ENCODE data around the gene TSHB. TPM values are rescaled to one million over a fixed set of nuclear protein-coding genes. Genes with fewer than 3 reads are reported as not detected.

TSHB gene
- total and polyA plus RNA-seq, 2 donors, result 0.11 TPM; not detected in 1

DNA sequence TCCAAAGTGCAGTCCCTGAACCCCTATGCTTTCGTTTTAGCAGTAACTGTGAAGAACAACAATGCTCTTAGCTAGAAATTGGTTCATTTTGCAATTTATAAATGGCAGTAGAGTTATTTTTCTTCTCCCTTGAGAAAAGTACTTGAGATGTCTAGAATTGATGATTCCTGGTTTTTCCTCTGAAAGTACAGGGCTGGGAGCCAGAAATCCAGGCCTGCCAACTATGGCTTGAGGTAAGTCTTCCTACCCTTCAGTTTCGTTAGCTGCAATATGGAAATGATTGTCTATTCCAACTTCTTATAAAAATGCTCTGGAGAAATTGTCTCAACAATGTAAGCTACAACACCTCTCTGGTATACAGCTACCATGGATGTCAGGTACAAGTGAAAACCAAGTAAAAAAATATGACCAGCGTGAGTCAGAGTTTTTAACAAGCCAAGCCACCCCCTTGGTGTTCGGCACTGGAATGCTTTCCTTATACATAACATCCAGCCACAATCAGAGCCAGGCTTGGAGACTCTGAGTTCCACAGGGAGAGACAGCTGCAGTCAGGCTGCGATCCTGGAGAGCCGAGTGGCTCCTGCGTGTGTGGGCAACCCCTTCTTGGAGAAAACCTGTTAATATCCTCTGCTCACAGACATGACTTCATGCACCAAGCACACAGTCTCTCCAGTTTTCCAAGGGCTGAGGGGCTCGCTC, 37.7 kb downstream of the TSHB start:
- Histone ChIP-seq H3K27me3 (ENCODE audit: control insufficient read depth in 2 of 2, insufficient read depth in 1 of 2, low read length in 1 of 2) (no peaks in the 10 kb centered on the region), H3K27ac (ENCODE audit: low read depth in 1 of 2, low read length in 1 of 2) (no peak overlapping the region), H3K9me3 (ENCODE audit: control insufficient read depth in 2 of 2, insufficient read depth in 1 of 2, low read length in 1 of 2) (no peaks in the 10 kb centered on the region), H3K4me3 (ENCODE audit: low read length in 2 of 2) (no peak overlapping the region), H3K4me1 (ENCODE audit: control insufficient read depth in 2 of 2, insufficient read depth in 2 of 2, low read length in 2 of 2) (peaks cover 9 to 19% of the 10 kb centered on the region in 2 donors), H3K36me3 (ENCODE audit: control insufficient read depth in 2 of 2, insufficient read depth in 2 of 2, low read length in 1 of 2) (no peaks in the 10 kb centered on the region)
- DNase-seq (ENCODE audit: low read depth in 6 of 9, low spot score in 9 of 9), result no peak
- 94% methylated on average over 8 of the region's 8 CpGs for WGBS

DNA sequence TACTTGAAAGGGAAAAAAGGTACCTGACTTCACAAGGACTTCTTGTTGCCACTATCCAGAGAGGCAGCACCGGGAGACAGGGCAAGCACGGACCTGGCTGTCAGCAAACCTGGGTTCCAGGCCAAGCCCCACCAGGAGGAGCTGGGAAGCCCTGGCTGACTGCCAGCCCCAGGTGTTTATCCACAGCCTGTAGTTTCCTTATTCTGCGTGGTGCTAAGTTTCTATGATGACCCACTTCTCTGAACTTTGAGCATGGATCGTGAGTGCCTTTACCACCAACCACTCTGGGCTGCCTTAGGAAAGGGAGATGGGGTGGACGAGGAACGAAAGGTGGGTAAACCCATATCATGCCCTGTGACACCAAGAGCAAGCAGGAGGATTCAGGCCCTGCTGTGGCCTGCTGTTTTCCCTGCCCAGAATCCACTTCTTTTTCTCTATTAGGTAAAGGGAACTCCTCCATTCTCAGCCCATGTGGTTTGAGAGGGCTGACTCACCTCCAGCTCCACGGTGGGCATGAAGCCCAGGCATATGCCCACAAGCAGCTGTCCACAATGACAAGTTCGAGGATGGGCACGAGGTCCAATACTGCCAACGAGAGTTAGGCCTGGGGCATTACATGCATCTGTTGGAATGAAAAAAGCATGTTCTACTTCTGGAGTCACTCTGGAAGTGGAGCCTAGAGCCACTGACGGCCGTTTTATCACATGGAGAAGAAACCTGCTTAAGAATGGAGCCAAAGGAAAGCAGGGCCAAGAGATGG, 39.4 kb downstream of the TSHB start:
- Histone ChIP-seq H3K9me3 (ENCODE audit: control insufficient read depth in 2 of 2, insufficient read depth in 1 of 2, low read length in 1 of 2) (no peaks in the 10 kb centered on the region), H3K36me3 (ENCODE audit: control insufficient read depth in 2 of 2, insufficient read depth in 2 of 2, low read length in 1 of 2) (no peaks in the 10 kb centered on the region), H3K4me1 (ENCODE audit: control insufficient read depth in 2 of 2, insufficient read depth in 2 of 2, low read length in 2 of 2) (peaks cover 3 to 15% of the 10 kb centered on the region in 2 donors), H3K27ac (ENCODE audit: low read depth in 1 of 2, low read length in 1 of 2) (peak overlapping the region in 1 of 2 donors; percentile 32), H3K27me3 (ENCODE audit: control insufficient read depth in 2 of 2, insufficient read depth in 1 of 2, low read length in 1 of 2) (no peaks in the 10 kb centered on the region), H3K4me3 (ENCODE audit: low read length in 2 of 2) (no peak overlapping the region)
- WGBS, result 77% methylated on average over 12 of the region's 12 CpGs
- DNase-seq (ENCODE audit: low read depth in 6 of 9, low spot score in 9 of 9), result no peak

DNA sequence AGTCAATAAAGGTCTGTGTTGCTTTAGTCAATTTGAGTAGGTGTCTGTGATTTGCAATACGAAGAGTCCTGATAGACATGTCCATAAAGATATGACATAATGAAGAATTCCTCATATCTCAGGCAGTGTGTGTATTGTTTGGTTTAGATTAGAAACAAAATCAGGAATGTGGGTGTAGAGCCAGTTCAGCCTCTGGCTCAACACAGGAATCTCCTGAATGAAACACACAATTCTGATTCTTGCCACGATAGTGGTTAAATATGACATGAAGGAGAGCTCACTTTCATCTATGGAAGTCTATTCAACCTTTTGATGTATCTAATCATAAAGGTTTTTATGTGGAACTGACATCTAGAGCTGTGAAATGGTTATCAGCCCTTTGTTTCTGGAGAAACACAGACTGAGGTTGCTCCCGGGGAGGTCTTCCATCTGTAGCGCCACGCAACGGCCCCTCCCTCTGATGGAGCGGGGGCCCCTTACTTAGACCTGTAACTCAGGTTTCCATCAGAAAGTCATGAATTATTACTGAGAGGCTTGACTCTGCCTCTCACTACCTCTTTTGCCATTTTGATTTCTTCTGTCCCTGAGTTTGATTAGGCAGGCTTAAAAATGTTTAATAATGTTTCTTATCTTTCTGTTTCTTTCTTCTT, 40.2 kb downstream of the TSHB start:
- H3K4me1 ChIP-seq (ENCODE audit: control insufficient read depth in 2 of 2, insufficient read depth in 2 of 2, low read length in 2 of 2), result peaks cover 3 to 7% of the 10 kb centered on the region in 2 donors
- no peaks in the 10 kb centered on the region for H3K27me3 ChIP-seq (ENCODE audit: control insufficient read depth in 2 of 2, insufficient read depth in 1 of 2, low read length in 1 of 2)
- H3K27ac ChIP-seq (ENCODE audit: low read depth in 1 of 2, low read length in 1 of 2), result no peak overlapping the region
- no peak overlapping the region for H3K4me3 ChIP-seq (ENCODE audit: low read length in 2 of 2)
- DNase-seq (ENCODE audit: low read depth in 6 of 9, low spot score in 9 of 9), result no peak
- WGBS, result 77% methylated on average over 7 of the region's 7 CpGs
- H3K36me3 ChIP-seq (ENCODE audit: control insufficient read depth in 2 of 2, insufficient read depth in 2 of 2, low read length in 1 of 2), result no peaks in the 10 kb centered on the region
- H3K9me3 ChIP-seq (ENCODE audit: control insufficient read depth in 2 of 2, insufficient read depth in 1 of 2, low read length in 1 of 2), result no peaks in the 10 kb centered on the region

DNA sequence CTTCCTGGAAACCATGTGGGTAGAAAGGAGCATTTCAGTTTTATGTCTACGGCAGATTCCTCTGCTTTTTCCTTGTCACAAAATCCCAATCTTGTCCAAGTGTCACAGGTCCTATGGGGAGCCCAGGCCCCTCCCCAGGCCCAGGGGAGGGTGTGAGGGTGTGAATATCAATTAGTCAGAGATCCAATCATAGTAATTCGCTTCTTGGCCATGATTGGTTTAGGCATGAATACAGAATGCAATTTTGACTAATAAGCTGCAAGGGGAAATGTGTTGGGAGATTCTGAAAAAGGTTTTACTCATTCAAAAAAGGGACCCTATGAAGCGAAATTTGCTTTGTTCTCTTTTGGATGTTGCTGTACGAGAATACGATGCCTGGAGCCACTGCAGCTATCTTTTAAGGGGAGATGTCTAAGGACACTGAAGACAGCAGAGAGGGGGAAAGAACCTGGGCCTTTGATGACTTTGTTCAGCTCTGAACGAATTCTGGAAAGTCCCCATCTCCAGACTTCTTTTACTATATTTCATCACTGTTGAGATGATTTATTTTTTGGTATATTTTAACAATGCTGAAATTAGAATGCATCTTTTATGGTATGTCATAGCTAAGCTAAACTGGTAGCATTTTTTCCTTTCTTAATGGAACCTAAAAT, 41.5 kb downstream of the TSHB start:
- Histone ChIP-seq H3K27ac (ENCODE audit: low read depth in 1 of 2, low read length in 1 of 2) (no peak overlapping the region), H3K36me3 (ENCODE audit: control insufficient read depth in 2 of 2, insufficient read depth in 2 of 2, low read length in 1 of 2) (no peaks in the 10 kb centered on the region), H3K4me3 (ENCODE audit: low read length in 2 of 2) (no peak overlapping the region), H3K4me1 (ENCODE audit: control insufficient read depth in 2 of 2, insufficient read depth in 2 of 2, low read length in 2 of 2) (peaks cover 3 to 7% of the 10 kb centered on the region in 2 donors), H3K9me3 (ENCODE audit: control insufficient read depth in 2 of 2, insufficient read depth in 1 of 2, low read length in 1 of 2) (no peaks in the 10 kb centered on the region), H3K27me3 (ENCODE audit: control insufficient read depth in 2 of 2, insufficient read depth in 1 of 2, low read length in 1 of 2) (no peaks in the 10 kb centered on the region)
- WGBS, result 93% methylated on average over 6 of the region's 6 CpGs
- no peak for DNase-seq (ENCODE audit: low read depth in 6 of 9, low spot score in 9 of 9)

DNA sequence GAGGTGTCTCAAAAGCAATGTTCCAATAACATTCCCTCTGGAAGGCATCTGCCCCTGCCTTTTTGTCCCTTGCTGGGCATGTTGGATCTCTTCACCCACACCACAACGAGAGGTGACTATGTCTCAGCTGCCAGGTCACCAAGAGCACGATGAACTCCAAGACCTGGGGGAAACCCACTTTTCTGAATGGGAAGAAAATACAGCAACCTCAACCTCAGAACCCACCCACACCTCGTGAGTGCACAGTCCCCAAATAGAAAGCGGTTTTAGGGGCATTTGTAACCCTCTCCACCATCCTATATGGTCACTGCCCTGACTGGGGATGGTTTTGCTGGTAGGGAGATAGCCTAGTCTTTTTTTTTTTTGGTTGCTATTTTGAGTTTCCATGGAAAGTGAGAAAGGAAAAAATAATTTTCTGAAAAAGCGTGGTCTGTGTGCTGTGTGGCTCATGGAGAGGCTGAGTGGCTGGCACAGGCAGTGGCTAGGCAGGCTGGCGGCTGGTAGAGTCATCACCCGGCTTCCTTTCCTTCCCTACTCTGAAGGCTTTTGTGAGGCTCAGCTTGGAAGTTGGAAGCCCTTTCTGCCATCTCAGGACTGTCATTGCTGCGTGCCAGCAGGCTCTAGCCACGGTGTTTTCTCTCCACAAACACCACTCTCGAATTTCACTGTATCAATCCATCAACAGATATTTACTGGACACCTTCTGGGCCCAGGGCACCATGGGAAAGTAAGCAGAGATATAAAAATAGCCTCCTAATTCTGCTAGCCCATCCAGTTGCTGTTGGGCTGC, 43.9 kb downstream of the TSHB start:
- 90% methylated on average over 10 of the region's 10 CpGs for WGBS

DNA sequence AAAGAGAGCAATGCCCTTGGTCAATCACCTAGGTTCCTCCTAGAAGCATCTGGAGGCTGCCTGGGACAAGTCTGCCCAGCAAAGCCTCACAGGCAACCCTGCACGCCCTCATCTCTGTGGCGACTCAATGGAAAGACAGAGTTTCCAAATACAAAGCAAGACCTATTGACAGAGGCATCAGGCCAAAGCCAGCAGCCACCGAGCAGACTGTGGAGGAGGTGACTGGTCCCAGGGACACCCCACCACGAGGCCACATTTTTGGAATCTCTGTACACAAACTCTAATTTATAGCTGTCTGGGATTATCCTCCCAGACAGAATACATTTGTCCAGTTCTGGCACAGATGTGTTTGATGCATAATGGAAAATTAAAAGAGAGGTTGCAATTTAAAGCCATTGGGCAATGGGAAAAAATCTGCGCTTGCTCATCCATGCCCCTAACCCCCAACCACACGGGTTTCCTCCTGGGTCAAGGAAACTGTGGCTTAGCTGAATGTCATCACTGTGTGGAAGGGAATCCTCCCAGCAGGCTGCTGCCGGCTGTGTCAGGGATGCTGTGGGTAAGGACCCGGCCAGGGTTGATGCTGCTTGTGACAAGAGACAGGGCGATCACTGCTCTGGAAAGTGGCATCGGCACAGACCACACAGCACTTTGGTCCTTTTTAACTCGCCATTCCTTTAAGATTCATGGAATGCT, 45.4 kb downstream of the TSHB start:
- no peaks in the 10 kb centered on the region for H3K36me3 ChIP-seq (ENCODE audit: control insufficient read depth in 2 of 2, insufficient read depth in 2 of 2, low read length in 1 of 2)
- whole genome bisulfite sequencing, result 70% methylated on average over 11 of the region's 11 CpGs
- no peak overlapping the region for H3K27ac ChIP-seq (ENCODE audit: low read depth in 1 of 2, low read length in 1 of 2)
- no peak for DNase-seq (ENCODE audit: low read depth in 6 of 9, low spot score in 9 of 9)
- no peak overlapping the region for H3K4me3 ChIP-seq (ENCODE audit: low read length in 2 of 2)
- H3K4me1 ChIP-seq (ENCODE audit: control insufficient read depth in 2 of 2, insufficient read depth in 2 of 2, low read length in 2 of 2), result peaks cover 0 to 7% of the 10 kb centered on the region in 2 donors
- H3K27me3 ChIP-seq (ENCODE audit: control insufficient read depth in 2 of 2, insufficient read depth in 1 of 2, low read length in 1 of 2), result no peaks in the 10 kb centered on the region
- H3K9me3 ChIP-seq (ENCODE audit: control insufficient read depth in 2 of 2, insufficient read depth in 1 of 2, low read length in 1 of 2), result peaks cover 0 to 1% of the 10 kb centered on the region in 2 donors

More for the DNA sequence above, 43.9 kb downstream of the TSHB start:
- no peak for DNase-seq (ENCODE audit: low read depth in 6 of 9, low spot score in 9 of 9)
- no peaks in the 10 kb centered on the region for H3K9me3 ChIP-seq (ENCODE audit: control insufficient read depth in 2 of 2, insufficient read depth in 1 of 2, low read length in 1 of 2)
- H3K4me3 ChIP-seq (ENCODE audit: low read length in 2 of 2), result no peak overlapping the region
- no peak overlapping the region for H3K27ac ChIP-seq (ENCODE audit: low read depth in 1 of 2, low read length in 1 of 2)
- H3K27me3 ChIP-seq (ENCODE audit: control insufficient read depth in 2 of 2, insufficient read depth in 1 of 2, low read length in 1 of 2), result no peaks in the 10 kb centered on the region
- peaks cover 3 to 7% of the 10 kb centered on the region in 2 donors for H3K4me1 ChIP-seq (ENCODE audit: control insufficient read depth in 2 of 2, insufficient read depth in 2 of 2, low read length in 2 of 2)
- no peaks in the 10 kb centered on the region for H3K36me3 ChIP-seq (ENCODE audit: control insufficient read depth in 2 of 2, insufficient read depth in 2 of 2, low read length in 1 of 2)

DNA sequence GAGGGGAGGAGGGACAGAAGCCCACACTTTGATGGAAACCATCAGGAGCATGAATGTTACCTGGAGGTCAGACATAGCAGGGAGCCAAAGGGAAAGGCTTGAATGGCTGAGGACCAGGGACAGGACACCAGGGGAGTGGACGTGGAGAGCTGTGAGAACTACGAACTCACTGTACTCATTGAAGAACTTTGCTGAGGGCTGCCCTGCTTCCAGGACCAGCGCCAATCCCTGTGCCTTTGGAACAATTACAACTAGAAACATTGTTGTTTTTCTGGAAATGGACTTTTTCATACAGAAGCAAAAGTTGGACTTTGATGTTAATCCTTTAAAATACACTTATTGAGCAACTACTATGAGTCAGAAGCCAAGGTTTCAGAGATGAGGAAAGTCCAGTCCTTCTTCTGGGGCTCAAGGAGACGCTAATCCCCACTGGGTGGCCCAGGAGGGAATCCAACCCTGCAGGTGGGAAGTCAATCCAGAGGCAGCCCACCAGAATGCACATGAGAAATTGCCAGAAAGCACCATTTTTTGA, 46.8 kb downstream of the TSHB start:
- no peak for DNase-seq (ENCODE audit: low read depth in 6 of 9, low spot score in 9 of 9)
- H3K27ac ChIP-seq (ENCODE audit: low read depth in 1 of 2, low read length in 1 of 2), result no peak overlapping the region
- no peaks in the 10 kb centered on the region for H3K36me3 ChIP-seq (ENCODE audit: control insufficient read depth in 2 of 2, insufficient read depth in 2 of 2, low read length in 1 of 2)
- H3K4me3 ChIP-seq (ENCODE audit: low read length in 2 of 2), result no peak overlapping the region
- H3K27me3 ChIP-seq (ENCODE audit: control insufficient read depth in 2 of 2, insufficient read depth in 1 of 2, low read length in 1 of 2), result no peaks in the 10 kb centered on the region
- H3K4me1 ChIP-seq (ENCODE audit: control insufficient read depth in 2 of 2, insufficient read depth in 2 of 2, low read length in 2 of 2), result peaks cover 0 to 5% of the 10 kb centered on the region in 2 donors
- 97% methylated on average over 4 of the region's 4 CpGs for WGBS
- H3K9me3 ChIP-seq (ENCODE audit: control insufficient read depth in 2 of 2, insufficient read depth in 1 of 2, low read length in 1 of 2), result peaks cover 0 to 1% of the 10 kb centered on the region in 2 donors
